Ascending aorta (tissue), 2 donors: ENCODE results near the gene AEN. TPM values are rescaled to one million over a fixed set of nuclear protein-coding genes. Genes with fewer than 3 reads are reported as not detected.

Experiments used
- DNase-seq, 2 donors: peaks; one replicate each; pipeline ENCODE4 v3.0.0-alpha.2; 2019; ENCODE audit warnings: low spot score in 2 of 2
- H3K27ac ChIP-seq, 2 donors: fragments of 200-600 bp; sonication (generic); one replicate each; pipeline ENCODE4 v1.5.1; 2016 to 2017; ENCODE audit warnings: mild to moderate bottlenecking in 1 of 2
- H3K27me3 ChIP-seq: fragments of 200-600 bp; sonication (generic); one replicate; pipeline ENCODE4 v1.5.1; 2017
- H3K36me3 ChIP-seq, 2 donors: fragments of 200-600 bp; sonication (generic); one replicate each; pipeline ENCODE4 v1.5.1; 2016
- H3K4me1 ChIP-seq, 2 donors: fragments of 200-600 bp; sonication (generic); one replicate each; pipeline ENCODE4 v1.5.1; 2016 to 2017; ENCODE audit warnings: mild to moderate bottlenecking in 1 of 2
- H3K4me3 ChIP-seq, 2 donors: fragments of 200-600 bp; sonication (generic); one replicate each; pipeline ENCODE4 v1.5.1; 2016 to 2017; ENCODE audit warnings: mild to moderate bottlenecking in 1 of 2
- H3K9me3 ChIP-seq, 2 donors: fragments of 200-600 bp; sonication (generic); one replicate each; pipeline ENCODE4 v1.5.1; 2016
- CTCF ChIP-seq, 3 experiments: fragments of 200-600 bp in 2 of 3; fragments of 450-650 bp in 1 of 3; sonication (generic) in 2 of 3; IDR thresholded peaks; one replicate each; pipeline ENCODE4 v1.5.1; 2016 to 2019; ENCODE audit warnings: antibody characterized with exemption in 3 of 3, mild to moderate bottlenecking in 1 of 3, moderate library complexity in 1 of 3
- intact Hi-C: fragments of 100-400 bp; cut with DNase I; formaldehyde crosslinking; loops from one replicate; pipeline ENCODE4 v1.15.1; 2023
- total RNA-seq: library from RNA; depleted of rRNA; stranded (reverse); fragments of >200 nt; gene quantifications from one replicate; pipeline ENCODE4 v1.1.0, GENCODE V29; 2016

Gene AEN
- total RNA-seq, 1 donor from 2014 or later = 13.5 TPM

DNA sequence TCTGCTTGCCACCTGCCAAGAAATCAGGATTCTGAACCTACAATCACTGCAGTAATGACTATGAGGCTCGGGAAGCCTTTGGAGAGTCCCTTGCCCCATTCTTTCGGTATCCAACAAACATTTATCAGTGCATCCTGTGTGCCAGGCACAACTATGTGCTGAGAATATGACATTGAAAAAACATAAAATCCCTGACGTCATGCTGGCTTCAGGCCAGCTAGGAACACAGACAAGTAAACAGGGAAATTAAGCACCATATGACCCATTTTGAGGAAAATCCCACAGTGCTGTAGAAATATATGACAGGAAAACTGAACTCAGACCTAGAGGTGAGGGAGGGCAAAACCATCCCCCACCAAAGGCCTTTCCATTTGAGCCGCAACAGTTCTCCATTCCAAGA is 40.6 kb upstream of the AEN start:
- no peak overlapping the region for H3K27ac ChIP-seq
- intact Hi-C loops = no loop called here
- H3K4me1 ChIP-seq = no peaks in the 10 kb centered on the region
- no peaks in the 10 kb centered on the region for H3K27me3 ChIP-seq
- no peak for DNase-seq
- no peaks in the 10 kb centered on the region for H3K9me3 ChIP-seq
- no peak for TF ChIP-seq CTCF (IDR thresholded peaks at IDR 0.05)
- H3K4me3 ChIP-seq = no peak overlapping the region
- H3K36me3 ChIP-seq = no peaks in the 10 kb centered on the region

GRCh38 chr15:88586401-88587162 is 34.6 kb upstream of the AEN start:
- no peak for TF ChIP-seq CTCF (IDR thresholded peaks at IDR 0.05)
- intact Hi-C loops = no loop called here
- H3K4me3 ChIP-seq = no peak overlapping the region
- DNase-seq = no peak
- no peaks in the 10 kb centered on the region for H3K27me3 ChIP-seq
- no peaks in the 10 kb centered on the region for H3K9me3 ChIP-seq
- no peak overlapping the region for H3K27ac ChIP-seq
- H3K36me3 ChIP-seq = no peaks in the 10 kb centered on the region
- no peaks in the 10 kb centered on the region for H3K4me1 ChIP-seq

- intact Hi-C loops = no loop called here
- no peak overlapping the region for H3K27ac ChIP-seq
- TF ChIP-seq CTCF (IDR thresholded peaks at IDR 0.05) = no peak
- no peak for DNase-seq
- H3K4me3 ChIP-seq = no peak overlapping the region
- no peaks in the 10 kb centered on the region for H3K9me3 ChIP-seq
- H3K36me3 ChIP-seq = no peaks in the 10 kb centered on the region
- no peaks in the 10 kb centered on the region for H3K4me1 ChIP-seq
- H3K27me3 ChIP-seq = no peaks in the 10 kb centered on the region
These were observed 30.4 kb upstream of the AEN start for GRCh38 chr15:88590759-88591158.

GRCh38 chr15:88591384-88591783 is 29.8 kb upstream of the AEN start:
- intact Hi-C loops = no loop called here

DNA sequence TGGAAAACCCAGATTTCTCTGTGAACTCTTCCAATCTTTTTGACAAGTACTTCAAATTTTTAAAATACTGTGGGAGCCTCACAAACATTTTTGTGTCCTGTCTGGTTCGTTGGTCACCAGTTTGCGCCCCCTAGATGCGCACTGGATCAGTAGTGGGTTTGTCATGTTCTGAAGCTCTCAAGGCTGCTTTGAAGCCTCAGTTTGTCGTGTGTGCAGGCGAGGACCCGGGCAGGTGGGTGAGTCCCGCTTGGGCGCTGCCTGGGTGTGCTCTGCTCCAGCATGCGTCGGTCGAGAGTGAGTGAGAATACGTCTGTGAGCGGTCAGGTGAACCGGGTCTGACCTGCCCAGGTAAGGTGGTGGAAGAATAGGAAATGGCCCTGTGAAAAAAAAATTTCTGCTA is 17.3 kb upstream of the AEN start:
- TF ChIP-seq CTCF (IDR thresholded peaks at IDR 0.05) = no peak
- Histone ChIP-seq H3K27me3 (peaks cover 17% of the 10 kb centered on the region), H3K4me1 (no peaks in the 10 kb centered on the region), H3K27ac (no peak overlapping the region), H3K36me3 (no peaks in the 10 kb centered on the region), H3K9me3 (no peaks in the 10 kb centered on the region), H3K4me3 (no peak overlapping the region)
- intact Hi-C loops = no loop called here
- no peak for DNase-seq

More at GRCh38 chr15:88591384-88591783, 29.8 kb upstream of the AEN start:
- Histone ChIP-seq H3K9me3 (no peaks in the 10 kb centered on the region), H3K27ac (no peak overlapping the region), H3K4me1 (no peaks in the 10 kb centered on the region), H3K27me3 (no peaks in the 10 kb centered on the region), H3K36me3 (no peaks in the 10 kb centered on the region), H3K4me3 (no peak overlapping the region)
- DNase-seq = no peak
- no peak for TF ChIP-seq CTCF (IDR thresholded peaks at IDR 0.05)
